ENCODE measurements around the gene DYNC1I1. TPM values are rescaled to one million over a fixed set of nuclear protein-coding genes. Genes with fewer than 3 reads are reported as not detected.

DYNC1I1 gene
- total RNA-seq, 1 donor from 2014 or later: 0.79 TPM

DNA sequence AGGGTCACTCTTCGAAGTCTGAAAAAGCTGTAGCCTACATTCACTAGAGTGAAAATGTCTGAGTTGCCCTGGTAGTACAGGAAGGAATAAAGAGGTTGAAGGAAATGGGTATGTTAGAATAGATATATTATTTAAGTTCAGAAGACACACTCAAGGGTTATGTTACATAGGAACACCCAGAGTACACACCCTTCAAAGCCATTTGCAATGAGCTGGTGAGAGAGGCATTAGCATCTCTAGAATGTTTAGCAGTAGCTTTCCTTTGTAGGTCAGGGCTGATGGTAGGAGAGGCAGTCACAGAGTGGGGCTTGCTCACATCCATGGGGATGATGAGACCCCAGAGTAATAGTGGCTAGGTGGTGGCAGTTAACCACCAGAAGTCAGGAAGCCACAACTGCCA lies 328.4 kb downstream of the DYNC1I1 start:
- no peaks in the 10 kb centered on the region for H3F3A ChIP-seq (ENCODE audit: low read depth)
- no peaks in the 10 kb centered on the region for H3K27me3 ChIP-seq
- H3K36me3 ChIP-seq: no peaks in the 10 kb centered on the region
- H3K9ac ChIP-seq: no peak overlapping the region
- H3K9me3 ChIP-seq (ENCODE audit: low read depth): no peaks in the 10 kb centered on the region
- Mint-ChIP-seq H3K27me3 (ENCODE audit: insufficient read depth, low read depth) (no peaks in the 10 kb centered on the region), H3K4me1 (no peaks in the 10 kb centered on the region), H3K36me3 (no peaks in the 10 kb centered on the region), H3K9me3 (no peaks in the 10 kb centered on the region), H3K27ac (no peak overlapping the region), H3K4me3 (no peak overlapping the region)
- H3K4me2 ChIP-seq: no peak overlapping the region
- H2AFZ ChIP-seq (replicated peaks): no peak overlapping the region
- DNase-seq (ENCODE audit: low spot score): no peak
- H4K20me1 ChIP-seq (ENCODE audit: low read depth): no peaks in the 10 kb centered on the region
- no peaks in the 10 kb centered on the region for H3K4me1 ChIP-seq
- no peaks in the 10 kb centered on the region for H3K79me2 ChIP-seq (ENCODE audit: low read depth)
- no peak overlapping the region for H3K27ac ChIP-seq
- H3K4me3 ChIP-seq: no peak overlapping the region
- TF ChIP-seq EZH2phosphoT487 (IDR thresholded peaks at IDR 0.05): no peak
- TF ChIP-seq EZH2 (IDR thresholded peaks at IDR 0.05): no peak
- TF ChIP-seq CTCF (IDR thresholded peaks at IDR 0.05): no peak

DNA sequence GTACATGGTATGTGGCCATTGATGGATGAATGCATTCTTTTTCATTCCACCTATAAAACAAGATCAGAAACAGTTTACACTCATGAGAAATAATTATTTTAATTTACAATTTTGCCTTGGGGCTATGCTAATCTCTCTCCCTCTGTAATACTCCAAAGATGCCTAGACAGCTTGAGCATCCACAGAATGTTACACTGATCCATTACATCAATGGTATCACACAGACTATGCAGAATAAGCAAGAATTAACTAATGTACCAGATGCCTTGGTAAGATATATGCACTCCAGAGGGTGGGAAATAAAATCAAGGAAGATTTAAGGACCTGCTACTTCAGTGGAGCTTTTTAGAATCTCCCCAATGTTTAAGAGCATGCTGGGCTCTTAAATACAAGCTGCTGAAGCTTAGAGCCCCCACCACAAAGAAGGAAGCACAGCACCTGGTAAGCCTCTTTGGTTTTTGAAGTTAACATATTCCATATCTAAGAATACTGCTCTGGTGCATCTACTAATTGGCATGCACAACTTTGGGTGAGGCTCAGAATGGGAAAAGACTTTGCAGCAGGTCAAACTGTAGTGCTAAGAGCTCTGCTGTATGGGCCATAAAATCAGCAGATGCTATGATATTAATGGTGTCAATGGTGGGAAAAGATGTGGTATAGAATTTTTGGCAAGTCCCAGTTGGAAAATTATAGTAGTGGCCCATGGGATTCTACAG lies 329.9 kb downstream of the DYNC1I1 start:
- H3K4me3 Mint-ChIP-seq: no peak overlapping the region
- no peak for TF ChIP-seq EZH2 (IDR thresholded peaks at IDR 0.05)
- no peak for TF ChIP-seq CTCF (IDR thresholded peaks at IDR 0.05)
- no peak for TF ChIP-seq EZH2phosphoT487 (IDR thresholded peaks at IDR 0.05)
- H3K36me3 Mint-ChIP-seq: no peaks in the 10 kb centered on the region
- H3K27ac Mint-ChIP-seq: no peak overlapping the region
- no peaks in the 10 kb centered on the region for H3K4me1 ChIP-seq
- no peak overlapping the region for H2AFZ ChIP-seq (replicated peaks)
- no peaks in the 10 kb centered on the region for H4K20me1 ChIP-seq (ENCODE audit: low read depth)
- no peaks in the 10 kb centered on the region for H3K27me3 Mint-ChIP-seq (ENCODE audit: insufficient read depth, low read depth)
- no peaks in the 10 kb centered on the region for H3K79me2 ChIP-seq (ENCODE audit: low read depth)
- no peaks in the 10 kb centered on the region for H3K27me3 ChIP-seq
- H3K27ac ChIP-seq: no peak overlapping the region
- H3K4me2 ChIP-seq: no peak overlapping the region
- H3K4me1 Mint-ChIP-seq: no peaks in the 10 kb centered on the region
- no peaks in the 10 kb centered on the region for H3K36me3 ChIP-seq
- H3K9me3 ChIP-seq (ENCODE audit: low read depth): no peaks in the 10 kb centered on the region
- no peaks in the 10 kb centered on the region for H3K9me3 Mint-ChIP-seq
- no peaks in the 10 kb centered on the region for H3F3A ChIP-seq (ENCODE audit: low read depth)
- no peak for DNase-seq (ENCODE audit: low spot score)
- H3K9ac ChIP-seq: no peak overlapping the region
- no peak overlapping the region for H3K4me3 ChIP-seq

- H3F3A ChIP-seq (ENCODE audit: low read depth): no peaks in the 10 kb centered on the region
Measured at GRCh38 chr7:96104984-96105383, 332.6 kb downstream of the DYNC1I1 start.

More at GRCh38 chr7:96104984-96105383, 332.6 kb downstream of the DYNC1I1 start:
- no peaks in the 10 kb centered on the region for H3K27me3 ChIP-seq
- H2AFZ ChIP-seq (replicated peaks): no peak overlapping the region
- Mint-ChIP-seq H3K4me3 (no peak overlapping the region), H3K9me3 (no peaks in the 10 kb centered on the region), H3K27ac (no peak overlapping the region), H3K4me1 (no peaks in the 10 kb centered on the region), H3K36me3 (no peaks in the 10 kb centered on the region), H3K27me3 (ENCODE audit: insufficient read depth, low read depth) (no peaks in the 10 kb centered on the region)
- no peaks in the 10 kb centered on the region for H4K20me1 ChIP-seq (ENCODE audit: low read depth)
- TF ChIP-seq EZH2phosphoT487 (IDR thresholded peaks at IDR 0.05) (no peak), CTCF (IDR thresholded peaks at IDR 0.05) (no peak), EZH2 (IDR thresholded peaks at IDR 0.05) (no peak)
- H3K9ac ChIP-seq: no peak overlapping the region
- H3K4me1 ChIP-seq: no peaks in the 10 kb centered on the region
- no peaks in the 10 kb centered on the region for H3K9me3 ChIP-seq (ENCODE audit: low read depth)
- H3K4me2 ChIP-seq: no peak overlapping the region
- no peak overlapping the region for H3K4me3 ChIP-seq
- no peak overlapping the region for H3K27ac ChIP-seq
- no peaks in the 10 kb centered on the region for H3K36me3 ChIP-seq
- no peak for DNase-seq (ENCODE audit: low spot score)
- no peaks in the 10 kb centered on the region for H3K79me2 ChIP-seq (ENCODE audit: low read depth)
